ENCODE measurements around the gene RBM7.

Gene RBM7

GRCh38 chr11:114400216-114400914 is at the start of gene RBM7, which contains the start of gene C11orf71:
TSS of gene RBM7 (plus strand) at chr11:114400666. CDS start at chr11:114400672, 6 bp downstream.
TSS of gene C11orf71 (minus strand) at chr11:114400511. CDS start at chr11:114400331, 180 bp downstream.
- DNase-seq: peak; percentile 99

- DNase-seq: no peak
Observed at GRCh38 chr11:114353443-114353842, 47.0 kb upstream of the RBM7 start.

GRCh38 chr11:114354076-114354475 is 46.4 kb upstream of the RBM7 start:
- DNase-seq: no peak

GRCh38 chr11:114358716-114359115 is 41.8 kb upstream of the RBM7 start:
- no peak for DNase-seq

- no peak for DNase-seq
Observed at GRCh38 chr11:114359342-114359741, 41.1 kb upstream of the RBM7 start.

GRCh38 chr11:114362326-114362725 is 38.1 kb upstream of the RBM7 start:
- no peak for DNase-seq

- no peak for DNase-seq
Observed at GRCh38 chr11:114362958-114363357, 37.5 kb upstream of the RBM7 start.

GRCh38 chr11:114366331-114367243 is 33.9 kb upstream of the RBM7 start:
- DNase-seq: no peak

GRCh38 chr11:114367244-114367957 is 33.1 kb upstream of the RBM7 start:
- no peak for DNase-seq

- DNase-seq: no peak
Observed at GRCh38 chr11:114368918-114369680, 31.4 kb upstream of the RBM7 start.

- no peak for DNase-seq
Observed at GRCh38 chr11:114375052-114375451, 25.4 kb upstream of the RBM7 start.

GRCh38 chr11:114377612-114378267 is 22.7 kb upstream of the RBM7 start:
- DNase-seq: no peak

- DNase-seq: no peak
Observed at GRCh38 chr11:114379394-114380069, 20.9 kb upstream of the RBM7 start.

- DNase-seq: no peak
Observed at GRCh38 chr11:114382509-114382908, 18.0 kb upstream of the RBM7 start.

- no peak for DNase-seq
Observed at GRCh38 chr11:114384487-114384886, 16.0 kb upstream of the RBM7 start.

- DNase-seq: no peak
Observed at GRCh38 chr11:114386131-114386530, 14.3 kb upstream of the RBM7 start.

- no peak for DNase-seq
Observed at GRCh38 chr11:114386545-114386944, 13.9 kb upstream of the RBM7 start.

GRCh38 chr11:114392735-114393667 is 7.5 kb upstream of the RBM7 start:
- no peak for DNase-seq

- DNase-seq: no peak
Observed at GRCh38 chr11:114395736-114396135, 4.7 kb upstream of the RBM7 start.

- DNase-seq: no peak
Observed at GRCh38 chr11:114396916-114397315, 3.5 kb upstream of the RBM7 start.
